GM10847 (cell line): ENCODE data around the gene PFDN1.

ENCODE experiments used
- POLR2A ChIP-seq: IDR thresholded peaks from 2 replicates; pipeline ENCODE4 v1.6.1; 2011; ENCODE audit not compliant: insufficient read length; ENCODE audit errors: extremely low read depth

Gene PFDN1

GRCh38 chr5:140292212-140293036 lies 10.5 kb downstream of the PFDN1 start:
- TF ChIP-seq POLR2A: no peak

DNA sequence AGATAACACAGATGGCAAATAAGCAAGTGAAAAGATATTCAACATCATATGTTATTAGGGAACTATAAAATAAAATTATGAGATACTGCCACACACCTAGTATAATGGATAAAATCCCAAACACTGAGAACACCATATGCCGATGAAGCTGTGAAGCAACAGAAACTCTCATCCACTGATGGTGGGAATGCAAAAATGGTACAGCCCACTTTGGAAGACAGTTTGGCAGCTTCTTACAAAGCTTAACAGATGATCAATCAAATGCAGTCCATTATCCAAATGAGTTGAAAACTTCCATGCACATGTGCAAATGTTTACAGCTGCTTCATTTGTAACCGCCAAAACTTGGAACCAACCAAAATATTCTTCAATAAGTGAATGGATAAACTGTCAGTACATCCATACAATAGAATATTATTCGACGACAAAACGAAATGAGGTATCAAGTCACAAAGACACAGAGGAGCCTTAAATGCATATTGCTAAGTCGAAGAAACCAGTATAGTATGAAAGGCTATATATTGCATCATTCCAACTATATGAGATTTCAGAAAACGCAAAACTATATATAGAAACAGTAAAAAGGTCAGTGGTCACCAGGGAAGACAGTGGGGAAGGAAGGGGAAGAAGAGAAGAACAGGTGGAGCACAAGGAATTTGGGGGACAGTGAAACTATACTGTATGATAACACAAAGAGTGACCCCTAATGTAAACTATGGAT lies 14.9 kb downstream of the PFDN1 start:
- no peak for TF ChIP-seq POLR2A

DNA sequence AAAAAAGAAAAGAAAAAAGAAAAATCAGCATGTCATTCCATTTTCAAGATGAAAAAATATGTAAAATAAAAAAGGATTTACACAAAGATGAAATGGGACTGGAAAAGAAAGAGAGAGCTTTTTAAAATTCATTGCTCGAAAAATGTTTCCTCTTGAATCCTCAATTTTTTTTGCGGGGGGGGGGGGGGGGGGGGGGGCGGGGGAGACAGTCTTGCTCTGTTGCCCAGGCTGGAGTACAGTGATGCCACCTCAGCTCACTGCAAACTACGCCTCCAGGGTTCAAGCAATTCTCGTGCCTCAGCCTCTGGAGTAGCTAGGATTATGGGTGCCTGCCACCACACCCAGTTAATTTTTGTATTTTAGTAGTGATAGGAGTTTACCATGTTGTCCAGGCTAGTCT lies 16.5 kb downstream of the PFDN1 start:
- TF ChIP-seq POLR2A: no peak

GRCh38 chr5:140284013-140284412 lies 18.9 kb downstream of the PFDN1 start:
- TF ChIP-seq POLR2A: no peak

- TF ChIP-seq POLR2A: no peak
Observed at GRCh38 chr5:140282266-140282665, 20.6 kb downstream of the PFDN1 start.

DNA sequence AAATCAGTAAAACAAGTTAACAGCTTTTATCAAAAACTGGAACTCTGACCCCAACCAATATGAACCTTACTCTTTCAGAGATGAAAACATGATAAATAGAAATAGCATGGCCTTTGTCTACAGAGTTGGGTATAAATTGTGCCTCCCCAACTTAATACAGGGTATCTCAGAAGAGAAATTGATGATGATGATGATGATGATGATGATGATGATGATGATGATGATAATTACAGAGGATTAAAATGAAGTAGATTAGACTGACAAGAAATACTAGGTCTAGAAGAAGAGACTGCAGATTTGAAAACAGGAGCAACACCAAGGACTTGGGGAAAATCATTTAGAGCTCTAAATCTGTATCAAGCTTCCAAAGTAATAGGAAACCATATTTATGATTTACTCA lies 27.1 kb downstream of the PFDN1 start:
- TF ChIP-seq POLR2A: no peak

GRCh38 chr5:140273401-140273877 lies 29.5 kb downstream of the PFDN1 start:
- no peak for TF ChIP-seq POLR2A

DNA sequence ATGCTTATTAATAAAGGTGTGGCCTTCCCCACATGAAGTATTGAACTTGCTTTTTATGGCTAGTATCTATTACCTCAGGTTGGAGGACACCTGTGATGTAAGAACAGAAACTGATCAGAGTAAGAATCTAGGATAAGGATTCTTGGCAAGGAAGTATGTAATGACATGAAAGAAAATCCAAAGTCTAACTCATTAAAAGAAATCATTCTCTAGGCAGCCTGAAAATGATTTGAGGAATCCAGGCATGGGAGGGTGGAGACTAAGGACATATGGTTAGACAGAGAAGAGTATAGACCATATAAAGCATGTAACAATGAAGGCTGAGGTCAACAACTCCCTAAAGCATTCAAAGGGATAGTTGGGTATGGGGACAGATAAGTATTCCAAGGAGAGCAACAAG lies 32.9 kb downstream of the PFDN1 start:
- no peak for TF ChIP-seq POLR2A

DNA sequence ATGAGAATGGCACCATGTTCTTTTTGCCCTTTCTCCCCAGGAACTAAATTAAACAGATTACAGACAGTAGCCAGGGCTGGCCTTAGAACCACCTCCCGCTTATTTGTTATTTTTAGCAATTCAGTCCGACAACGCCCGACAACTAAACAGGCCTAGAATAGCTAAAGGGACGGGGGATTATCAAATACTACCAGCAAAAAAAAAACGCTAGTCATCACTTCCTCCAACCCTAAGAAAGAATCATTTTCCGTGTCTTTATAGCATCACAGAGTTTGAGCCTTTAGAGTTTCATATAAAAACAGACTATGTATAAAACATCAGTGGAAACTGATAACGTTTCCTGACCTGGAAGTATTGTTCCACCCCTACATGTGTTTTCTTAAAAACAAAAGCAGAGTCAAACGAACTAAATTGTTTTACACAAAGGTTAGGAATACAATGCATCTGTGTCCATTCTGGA lies 35.3 kb downstream of the PFDN1 start:
- no peak for TF ChIP-seq POLR2A

DNA sequence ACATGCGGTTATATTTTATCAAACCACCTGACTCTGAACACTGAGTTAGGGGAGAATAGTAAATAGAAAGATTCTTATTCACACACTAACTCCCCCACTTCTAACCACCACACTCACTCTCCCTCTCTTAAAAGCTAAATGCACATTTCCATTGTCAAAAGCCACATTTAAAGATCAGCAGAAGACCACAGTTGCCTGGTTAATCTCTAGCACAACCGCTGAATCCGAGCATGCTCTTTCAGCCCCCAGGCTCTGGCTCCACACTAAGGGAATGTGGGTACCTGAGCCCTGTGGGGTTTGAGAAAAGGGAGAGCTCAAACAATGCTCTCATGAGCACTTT lies 35.7 kb downstream of the PFDN1 start:
- TF ChIP-seq POLR2A: no peak

GRCh38 chr5:140266471-140267200 lies 36.3 kb downstream of the PFDN1 start:
- no peak for TF ChIP-seq POLR2A

GRCh38 chr5:140265845-140266244 lies 37.1 kb downstream of the PFDN1 start:
- no peak for TF ChIP-seq POLR2A

- no peak for TF ChIP-seq POLR2A
Observed at GRCh38 chr5:140262839-140263238, 40.1 kb downstream of the PFDN1 start.

- no peak for TF ChIP-seq POLR2A
Observed at GRCh38 chr5:140262221-140262620, 40.7 kb downstream of the PFDN1 start.

- TF ChIP-seq POLR2A: no peak
Observed at GRCh38 chr5:140261403-140262171, 41.3 kb downstream of the PFDN1 start.
